GM12878 (cell line): ENCODE data around the gene PDGFB. TPM values are rescaled to one million over a fixed set of nuclear protein-coding genes. Genes with fewer than 3 reads are reported as not detected.

ENCODE experiments used
- ATF3 ChIP-seq: IDR thresholded peaks from 2 replicates; pipeline ENCODE4 v1.6.1; 2011; ENCODE audit warnings: low read depth, mild to moderate bottlenecking, low read length, moderate library complexity, borderline replicate concordance; ENCODE audit errors: extremely low read depth
- BCL11A ChIP-seq: IDR thresholded peaks from 2 replicates; pipeline ENCODE4 v1.6.1; 2011; ENCODE audit warnings: low read depth, low read length
- BRCA1 ChIP-seq: IDR thresholded peaks from 2 replicates; pipeline ENCODE4 v1.6.1; 2011; ENCODE audit warnings: low read depth, low read length, improper control_type of control experiment
- E4F1 ChIP-seq: fragments of 450-650 bp; IDR thresholded peaks from 2 replicates; pipeline ENCODE4 v1.6.1; 2018; ENCODE audit warnings: borderline replicate concordance, mild to moderate bottlenecking; ENCODE audit not compliant: partially characterized antibody
- GABPA ChIP-seq: IDR thresholded peaks from 2 replicates; pipeline ENCODE4 v1.6.1; 2014; ENCODE audit warnings: antibody characterized with exemption, low read depth, mild to moderate bottlenecking, inconsistent platforms
- HCFC1 ChIP-seq: fragments of 150-350 bp; IDR thresholded peaks from 2 replicates; pipeline ENCODE4 v1.6.1; 2014; ENCODE audit warnings: low read length
- IRF4 ChIP-seq: IDR thresholded peaks from 2 replicates; pipeline ENCODE4 v1.6.1; 2011; ENCODE audit warnings: low read depth, low read length
- MLLT1 ChIP-seq: fragments of 450-650 bp; IDR thresholded peaks from 2 replicates; pipeline ENCODE4 v1.6.1; 2016; ENCODE audit warnings: mild to moderate bottlenecking
- MTA2 ChIP-seq: fragments of 450-650 bp; IDR thresholded peaks from 2 replicates; pipeline ENCODE4 v1.6.1; 2016; ENCODE audit warnings: low read depth, mild to moderate bottlenecking, moderate library complexity
- NKRF ChIP-seq: fragments of 450-650 bp; conservative IDR thresholded peaks from 2 replicates; pipeline ENCODE4 v1.6.1; 2017; ENCODE audit warnings: mild to moderate bottlenecking, moderate library complexity
- NRF1 ChIP-seq: conservative IDR thresholded peaks from 2 replicates; pipeline ENCODE4 v1.6.1; 2011; ENCODE audit warnings: mild to moderate bottlenecking, low read depth, low read length, improper control_type of control experiment
- SREBF1 ChIP-seq: IDR thresholded peaks from 2 replicates; pipeline ENCODE4 v1.6.1; 2012; ENCODE audit warnings: mild to moderate bottlenecking, low read length
- ZNF687 ChIP-seq: fragments of 450-650 bp; IDR thresholded peaks from 2 replicates; pipeline ENCODE4 v1.6.1; 2017; ENCODE audit warnings: mild to moderate bottlenecking, moderate library complexity
- polyA plus RNA-seq, 11 experiments: library from polyadenylated mRNA; depleted of rRNA in 4 of 11; unstranded in 6 of 11; stranded (reverse) in 5 of 11; fragments of >200 nt; fragmentation: Nextera tagmentation in 4 of 11; fragmentation: Illumina TruSeq in 1 of 11; extraction: Ambion mirVana in 4 of 11; extraction: Trizol in 1 of 11; gene quantifications; 1 replicate in 1 of 11; 2 replicates in 10 of 11; pipeline versions ENCODE4 v1.2.1 to v1.2.3, GENCODE V29; 2011 to 2016; ENCODE audit warnings: inconsistent platforms in 2 of 11, missing spikeins in 2 of 11, low read depth in 1 of 11
- total RNA-seq, 4 experiments: library from RNA; depleted of rRNA in 3 of 4; stranded (reverse); fragments of >200 nt in 3 of 4; fragmentation: Illumina TruSeq in 1 of 4; extraction: Trizol in 1 of 4; gene quantifications; 2 replicates each; pipeline versions ENCODE4 v1.2.1 to v1.2.3, GENCODE V29; 2013 to 2021

PDGFB gene
- total and polyA plus RNA-seq, 10 of the 15 experiments (the other 5 are each of a cell fraction or from before 2014, with no cell fraction given): 0.13 to 1.1 (median 0.56) TPM; not detected in 1

- TF ChIP-seq BCL11A (no peak), HCFC1 (no peak), MLLT1 (no peak), ATF3 (no peak), ZNF687 (no peak), NRF1 (no peak), SREBF1 (no peak), BRCA1 (no peak), E4F1 (no peak), MTA2 (no peak), IRF4 (no peak), GABPA (no peak), NKRF (no peak)
These were observed 62.2 kb downstream of the PDGFB start (continued) for GRCh38 chr22:39182478-39183030.
